Panc1 (cell line): ENCODE data around the gene WASL.

ENCODE experiments used
- POLR2AphosphoS5 ChIP-seq: IDR thresholded peaks from 2 replicates; pipeline ENCODE4 v1.6.1; 2012; ENCODE audit warnings: mild to moderate bottlenecking, low read depth, low read length, moderate library complexity
- SIN3A ChIP-seq: IDR thresholded peaks from 2 replicates; pipeline ENCODE4 v1.6.1; 2012; ENCODE audit warnings: low read depth, mild to moderate bottlenecking, low read length, moderate library complexity, borderline replicate concordance; ENCODE audit not compliant: insufficient read depth
- TF ChIP-seq, protein P1 (sequence below): fragments of 450-650 bp; IDR thresholded peaks from 2 replicates; pipeline ENCODE4 v1.5.1; 2017; ENCODE audit warnings: mild to moderate bottlenecking

GRCh38 chr7:123738808-123739207 is 10.0 kb downstream of the WASL start:
- no peak for TF ChIP-seq POLR2AphosphoS5
- TF ChIP-seq, protein P1, sequence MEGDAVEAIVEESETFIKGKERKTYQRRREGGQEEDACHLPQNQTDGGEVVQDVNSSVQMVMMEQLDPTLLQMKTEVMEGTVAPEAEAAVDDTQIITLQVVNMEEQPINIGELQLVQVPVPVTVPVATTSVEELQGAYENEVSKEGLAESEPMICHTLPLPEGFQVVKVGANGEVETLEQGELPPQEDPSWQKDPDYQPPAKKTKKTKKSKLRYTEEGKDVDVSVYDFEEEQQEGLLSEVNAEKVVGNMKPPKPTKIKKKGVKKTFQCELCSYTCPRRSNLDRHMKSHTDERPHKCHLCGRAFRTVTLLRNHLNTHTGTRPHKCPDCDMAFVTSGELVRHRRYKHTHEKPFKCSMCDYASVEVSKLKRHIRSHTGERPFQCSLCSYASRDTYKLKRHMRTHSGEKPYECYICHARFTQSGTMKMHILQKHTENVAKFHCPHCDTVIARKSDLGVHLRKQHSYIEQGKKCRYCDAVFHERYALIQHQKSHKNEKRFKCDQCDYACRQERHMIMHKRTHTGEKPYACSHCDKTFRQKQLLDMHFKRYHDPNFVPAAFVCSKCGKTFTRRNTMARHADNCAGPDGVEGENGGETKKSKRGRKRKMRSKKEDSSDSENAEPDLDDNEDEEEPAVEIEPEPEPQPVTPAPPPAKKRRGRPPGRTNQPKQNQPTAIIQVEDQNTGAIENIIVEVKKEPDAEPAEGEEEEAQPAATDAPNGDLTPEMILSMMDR: no peak
- no peak for TF ChIP-seq SIN3A
